GM12801 (cell line): ENCODE measurements around the gene H2AZ2.

Source experiments
- CTCF ChIP-seq: IDR thresholded peaks from one replicate; pipeline ENCODE4 v1.5.1; 2011; ENCODE audit warnings: control low read depth; ENCODE audit not compliant: insufficient read length; ENCODE audit errors: extremely low read depth

Gene H2AZ2

GRCh38 chr7:44880317-44881018, 32.6 kb upstream of the H2AZ2 start:
- TF ChIP-seq CTCF, result no peak

GRCh38 chr7:44876393-44876792, 28.5 kb upstream of the H2AZ2 start:
- TF ChIP-seq CTCF, result no peak

DNA sequence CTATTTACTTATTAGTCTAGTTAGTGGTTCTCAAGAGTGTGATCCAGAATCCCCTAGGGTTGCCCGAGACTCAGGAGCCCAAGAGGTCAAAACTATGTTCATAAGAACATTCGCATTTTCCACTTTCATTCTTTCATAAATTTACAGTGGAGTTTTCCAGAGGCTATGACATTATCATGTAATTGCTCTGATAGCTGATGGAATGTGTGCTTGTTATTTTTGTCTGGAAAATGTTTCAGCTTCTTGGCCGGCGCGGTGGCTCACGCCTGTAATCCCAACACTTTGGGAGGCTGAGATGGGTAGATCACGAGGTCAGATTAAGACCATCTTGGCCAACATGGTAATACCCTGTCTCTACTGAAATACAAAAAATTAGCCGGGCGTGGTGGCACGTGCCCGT, 27.4 kb upstream of the H2AZ2 start:
- TF ChIP-seq CTCF, result no peak

GRCh38 chr7:44872787-44873186, 24.9 kb upstream of the H2AZ2 start:
- no peak for TF ChIP-seq CTCF

DNA sequence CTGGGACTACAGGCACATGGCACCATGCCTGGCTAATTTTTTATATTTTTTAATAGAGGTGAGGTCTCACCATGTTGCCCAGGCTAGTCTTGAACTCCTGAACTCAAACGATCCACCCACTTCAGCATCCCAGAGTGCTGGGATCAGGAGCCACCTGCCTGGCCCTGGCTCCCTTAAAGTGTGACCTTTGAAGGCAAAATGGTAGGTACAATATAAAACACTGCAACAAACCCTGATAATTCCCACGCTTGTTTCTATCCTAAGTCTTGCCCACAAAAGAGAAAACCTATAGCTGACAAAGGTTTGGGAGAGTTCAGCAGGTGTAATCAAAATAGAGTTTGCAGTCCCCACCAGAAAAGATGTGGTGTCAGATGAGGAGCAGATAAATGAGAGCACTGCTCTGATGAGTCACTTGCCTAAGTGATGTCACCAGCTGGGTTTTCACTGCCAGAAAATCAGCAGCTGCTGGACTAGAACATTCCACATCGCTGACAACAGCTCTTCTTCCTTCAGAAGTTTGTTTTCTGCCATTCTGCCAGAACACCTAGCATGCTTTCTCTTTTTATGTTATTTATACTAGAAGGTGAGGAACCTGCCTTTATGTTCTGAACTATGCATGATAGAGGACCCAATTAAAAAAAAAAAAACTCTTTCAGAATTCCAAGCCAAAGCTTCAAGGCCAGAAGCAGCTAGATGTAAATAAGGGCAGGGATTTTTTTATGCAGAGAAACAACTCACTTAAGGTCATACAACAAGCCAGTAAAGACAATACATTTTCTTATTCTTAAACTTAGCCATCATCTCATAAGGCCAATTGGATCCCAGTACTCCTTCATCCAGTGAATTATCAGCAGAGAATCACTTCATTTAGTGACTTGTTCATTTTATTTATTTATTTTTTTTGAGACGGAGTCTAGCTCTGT, 19.4 kb upstream of the H2AZ2 start:
- TF ChIP-seq CTCF, result no peak

DNA sequence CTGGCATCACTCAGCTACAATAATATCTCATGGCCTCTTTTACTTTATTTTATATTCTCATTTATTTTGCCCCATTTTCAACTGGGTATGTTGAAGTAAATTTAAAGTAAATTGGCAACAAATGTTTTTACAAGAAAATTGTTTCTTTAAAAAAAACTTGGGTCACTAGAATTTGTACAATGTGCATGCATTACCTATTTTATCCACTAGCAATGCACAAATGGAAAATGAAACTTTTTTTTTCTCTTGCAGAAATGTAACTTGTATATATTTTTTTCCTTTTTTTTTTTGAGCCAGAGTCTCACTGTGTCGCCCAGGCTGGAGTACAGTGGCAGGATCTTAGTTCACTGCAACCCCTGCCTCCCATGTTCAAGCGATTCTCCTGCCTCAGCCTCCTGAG, 10.3 kb upstream of the H2AZ2 start:
- no peak for TF ChIP-seq CTCF

DNA sequence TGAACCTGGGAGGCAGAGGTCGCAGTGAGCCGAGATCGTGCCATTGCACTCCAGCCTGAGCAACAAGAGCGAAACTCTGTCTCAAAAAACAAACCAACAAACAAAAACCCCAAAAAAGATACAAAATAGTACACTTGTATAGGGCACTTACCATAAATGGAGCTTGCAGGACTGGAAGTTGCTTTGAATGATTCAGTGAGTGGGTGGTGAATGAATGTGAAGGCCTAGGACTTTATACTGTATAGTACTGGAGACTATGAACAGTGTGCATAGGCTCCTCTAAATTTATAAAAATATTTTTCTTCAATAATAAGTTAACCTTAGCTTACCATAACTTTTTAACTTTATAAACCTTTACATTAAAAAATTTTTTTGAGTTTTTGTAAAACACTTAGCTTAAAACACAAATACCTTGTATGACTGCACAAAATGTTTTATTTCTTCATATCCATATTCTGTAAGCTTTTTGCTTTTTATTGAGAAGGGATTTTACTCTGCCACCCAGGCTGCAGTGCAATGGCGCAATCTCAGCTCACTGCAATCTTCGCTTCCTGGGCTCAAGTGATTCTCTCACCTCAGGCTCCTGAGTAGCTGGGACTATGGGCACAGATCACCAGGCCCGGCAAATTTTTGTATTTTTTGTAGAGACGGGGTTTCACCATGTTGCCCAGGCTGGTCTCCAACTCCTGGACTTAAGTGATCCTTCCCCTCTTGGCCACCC, 6.9 kb upstream of the H2AZ2 start:
- TF ChIP-seq CTCF, result no peak
